Activated B cell treated with CpG ODN at 0.5 μM for 24 hours (primary cell): ENCODE results near the gene SUSD4. TPM values are rescaled to one million over a fixed set of nuclear protein-coding genes. Genes with fewer than 3 reads are reported as not detected.
A peak's percentile ranks its signal among the peaks of the same experiment; 100 is the strongest.

Experiments
- ATAC-seq: fragments of 200-7000 bp; cut with Tn5 transposase; one replicate; pipeline ENCODE4 v1.10.0; 2021; ENCODE audit warnings: low read depth, mild to moderate bottlenecking, moderate library complexity
- CTCF ChIA-PET: fragments of 350-600 bp; sonication (Branson Sonifier 250); formaldehyde crosslinking; loops from one replicate; lab custom pipeline; 2021; ENCODE audit warnings: antibody characterized with exemption; lab: Charles Lee
- POLR2A ChIA-PET: fragments of 350-600 bp; sonication (Branson Sonifier 250); formaldehyde crosslinking; loops from one replicate; lab custom pipeline; 2021; ENCODE audit warnings: antibody characterized with exemption; lab: Charles Lee
- DNase-seq: peaks from one replicate; pipeline ENCODE4 v3.0.0; 2022
- H3K27ac Mint-ChIP-seq: one replicate; pipeline ENCODE4 v1.8.0; 2020; ENCODE audit warnings: mixed read lengths
- H3K27me3 Mint-ChIP-seq: one replicate; pipeline ENCODE4 v1.8.0; 2021; ENCODE audit warnings: mixed read lengths
- H3K36me3 Mint-ChIP-seq: one replicate; pipeline ENCODE4 v1.8.0; 2021; ENCODE audit warnings: low read depth, mixed read lengths
- H3K4me1 Mint-ChIP-seq: one replicate; pipeline ENCODE4 v1.8.0; 2021; ENCODE audit warnings: mixed read lengths
- H3K4me3 Mint-ChIP-seq: one replicate; pipeline ENCODE4 v1.8.0; 2020; ENCODE audit warnings: mild to moderate bottlenecking, mixed read lengths
- H3K9me3 Mint-ChIP-seq: one replicate; pipeline ENCODE4 v1.8.0; 2020; ENCODE audit warnings: mixed read lengths
- CTCF ChIP-seq: fragments of 200-600 bp; IDR thresholded peaks from one replicate; pipeline ENCODE4 v1.8.0; 2022; ENCODE audit warnings: antibody characterized with exemption, mild to moderate bottlenecking
- intact Hi-C: fragments of 100-400 bp; cut with micrococcal nuclease; formaldehyde crosslinking; loops from one replicate; pipeline ENCODE4 v1.15.1; 2024
- total RNA-seq: library from RNA; stranded (reverse); gene quantifications from 2 replicates; pipeline ENCODE4 v1.2.3, GENCODE V29; 2022

The SUSD4 gene
- total RNA-seq, 1 donor from 2014 or later: not detected

DNA sequence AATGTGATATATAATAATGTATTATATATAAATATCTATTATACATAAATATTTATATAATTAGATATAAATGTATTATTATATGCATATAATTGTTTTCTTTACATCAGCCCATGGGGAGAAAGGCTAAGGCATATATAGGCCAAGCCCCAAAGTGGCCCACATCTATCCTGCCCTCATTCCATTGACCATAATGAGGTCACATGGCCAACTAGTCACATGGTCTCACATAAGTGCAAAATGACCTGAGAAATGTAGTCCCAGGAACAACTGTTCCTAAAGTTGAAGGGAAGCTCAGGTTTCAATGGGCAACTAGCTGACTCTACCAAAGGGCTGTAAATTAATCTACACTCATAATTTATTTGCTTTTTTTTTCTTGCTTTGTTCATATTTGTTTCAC lies 14.8 kb upstream of the SUSD4 start:
- no peaks in the 10 kb centered on the region for H3K4me1 Mint-ChIP-seq
- TF ChIP-seq CTCF: no peak
- no peak overlapping the region for H3K27ac Mint-ChIP-seq
- H3K9me3 Mint-ChIP-seq: peaks cover under 1% of the 10 kb centered on the region
- ChIA-PET CTCF (no interaction called here), POLR2A (no interaction called here)
- intact Hi-C loops: no loop called here
- DNase-seq (no peak), ATAC-seq (no peak)
- no peak overlapping the region for H3K4me3 Mint-ChIP-seq
- H3K36me3 Mint-ChIP-seq: no peaks in the 10 kb centered on the region
- H3K27me3 Mint-ChIP-seq: peaks cover 7% of the 10 kb centered on the region

GRCh38 chr1:223374064-223374610 lies 10.2 kb upstream of the SUSD4 start:
- ATAC-seq (no peak), DNase-seq (no peak)
- intact Hi-C loops: no loop called here
- TF ChIP-seq CTCF: no peak
- Mint-ChIP-seq H3K36me3 (no peaks in the 10 kb centered on the region), H3K4me1 (no peaks in the 10 kb centered on the region), H3K9me3 (peaks cover 3% of the 10 kb centered on the region), H3K27ac (no peak overlapping the region), H3K4me3 (no peak overlapping the region), H3K27me3 (peaks cover 14% of the 10 kb centered on the region)
- ChIA-PET POLR2A (no interaction called here), CTCF (no interaction called here)

- Mint-ChIP-seq H3K4me1 (peaks cover 18% of the 10 kb centered on the region), H3K27ac (no peak overlapping the region), H3K36me3 (no peaks in the 10 kb centered on the region), H3K4me3 (peak overlapping the region; percentile 79), H3K27me3 (peaks cover 44% of the 10 kb centered on the region), H3K9me3 (no peaks in the 10 kb centered on the region)
- DNase-seq: no peak
- ATAC-seq: peak; percentile 10
- ChIA-PET CTCF (interaction anchor here (1.3 kb wide), 1 partner anchor 231 kb away, joined by 4 read pairs; no protein-coding TSS in a partner anchor), POLR2A (no interaction called here)
- no peak for TF ChIP-seq CTCF
- intact Hi-C loops: loop anchor here (10.0 kb wide), 1 partner anchor 230 kb away; no protein-coding TSS in a partner anchor
Observed at GRCh38 chr1:223364685-223365382, 858 bp upstream of the SUSD4 start.

DNA sequence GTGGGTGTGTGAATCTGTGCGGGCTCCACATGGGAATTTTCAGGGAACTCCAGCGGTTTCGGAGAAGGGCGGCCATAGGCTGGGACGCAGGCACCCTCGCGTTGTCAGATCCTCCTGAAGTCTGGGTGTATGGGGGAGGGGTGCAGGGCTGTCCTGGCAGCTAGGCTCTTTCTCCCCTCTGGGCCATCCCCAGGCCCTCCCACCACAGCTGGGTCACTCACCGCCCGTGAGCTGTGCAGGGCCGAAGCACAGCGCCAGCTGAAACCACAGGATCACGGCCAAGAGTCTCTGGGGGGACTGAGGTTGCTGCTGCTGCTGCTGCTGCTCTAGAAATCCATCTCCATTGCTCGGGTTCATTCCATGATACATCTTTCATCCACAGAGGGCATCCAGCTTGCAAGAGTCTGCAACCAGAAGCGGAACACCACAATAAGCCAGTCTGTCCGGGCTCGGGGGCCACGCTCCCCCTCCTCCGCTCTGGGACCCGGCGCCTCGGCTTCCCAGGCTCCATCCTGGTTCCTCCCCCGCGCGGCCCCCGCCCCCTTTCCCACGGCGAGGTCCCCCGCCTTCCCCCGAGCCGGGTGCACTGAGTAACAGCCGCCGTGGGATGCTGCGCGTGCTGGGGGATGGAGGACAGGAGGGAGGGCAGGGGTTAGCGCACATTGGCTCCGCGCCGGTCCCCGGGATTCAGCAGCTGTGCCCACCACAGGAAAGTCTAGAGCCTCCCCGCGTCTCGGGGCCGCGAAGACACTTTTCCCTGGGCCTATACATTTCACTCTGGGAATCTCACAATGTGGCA lies 720 bp downstream of the SUSD4 start:
- intact Hi-C loops: loop anchor here (10.0 kb wide), 1 partner anchor 228 kb away; no protein-coding TSS in a partner anchor
- ChIA-PET POLR2A (no interaction called here), CTCF (interaction anchor here (0.8 to 1.3 kb wide), 2 partner anchors 8 to 229 kb away, joined by 3 to 4 read pairs; no protein-coding TSS in a partner anchor)
- H3K4me1 Mint-ChIP-seq: peaks cover 18% of the 10 kb centered on the region
- H3K27me3 Mint-ChIP-seq: peaks cover 54% of the 10 kb centered on the region
- TF ChIP-seq CTCF: no peak
- no peaks in the 10 kb centered on the region for H3K36me3 Mint-ChIP-seq
- ATAC-seq: no peak
- DNase-seq: no peak
- no peak overlapping the region for H3K27ac Mint-ChIP-seq
- H3K4me3 Mint-ChIP-seq: peak overlapping the region; percentile 81
- no peaks in the 10 kb centered on the region for H3K9me3 Mint-ChIP-seq

- peaks cover 48% of the 10 kb centered on the region for H3K27me3 Mint-ChIP-seq
- intact Hi-C loops: no loop called here
- POLR2A ChIA-PET: no interaction called here
Observed at GRCh38 chr1:223358826-223359225, 5.2 kb downstream of the SUSD4 start.

More at GRCh38 chr1:223358826-223359225, 5.2 kb downstream of the SUSD4 start:
- DNase-seq (no peak), ATAC-seq (no peak)
- no peak overlapping the region for H3K4me3 Mint-ChIP-seq
- no peaks in the 10 kb centered on the region for H3K36me3 Mint-ChIP-seq
- H3K27ac Mint-ChIP-seq: no peak overlapping the region
- peaks cover 8% of the 10 kb centered on the region for H3K4me1 Mint-ChIP-seq
- CTCF ChIA-PET: no interaction called here
- no peaks in the 10 kb centered on the region for H3K9me3 Mint-ChIP-seq
- TF ChIP-seq CTCF: no peak
